Stimulated activated CD8-positive, alpha-beta memory T cell treated with anti-CD3 and anti-CD28 coated beads, Interleukin-15, amount 100 ng/mL, for 48 hours (primary cell): ENCODE results near the gene CPVL.
"Not testable (repeated sequence)": the region's sequence is repeated elsewhere in the genome, so short reads cannot be mapped to it uniquely, and the experiment has no call there.

Source experiments
- DNase-seq, 2 donors: peaks; one replicate each; pipeline ENCODE4 v3.0.0-alpha.2; 2020; ENCODE audit warnings: low read depth in 2 of 2

The CPVL gene

DNA sequence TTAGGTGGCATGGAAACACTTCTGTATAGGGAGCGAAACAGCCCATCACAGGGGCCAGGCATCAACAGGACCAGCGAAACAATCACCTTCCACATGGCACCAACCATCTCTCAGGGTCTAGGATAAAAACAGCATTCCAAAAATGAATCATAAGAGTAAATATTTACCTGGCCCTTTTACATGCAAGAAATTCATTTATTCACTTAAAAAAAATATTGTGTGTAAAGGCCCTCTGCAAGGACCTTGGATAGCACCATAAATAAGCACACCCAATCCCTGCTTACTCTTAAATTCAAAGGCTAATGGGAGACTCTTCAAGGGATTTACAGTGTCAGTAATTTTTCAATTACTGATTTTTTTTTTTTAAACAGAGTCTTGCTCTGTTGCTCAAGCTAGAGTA is 25.4 kb downstream of the CPVL start:
- DNase-seq: no peak

- DNase-seq: no peak
These were observed 26.8 kb downstream of the CPVL start for GRCh38 chr7:29119538-29119937.

GRCh38 chr7:29116361-29117200 is 29.8 kb downstream of the CPVL start:
- DNase-seq: no peak

DNA sequence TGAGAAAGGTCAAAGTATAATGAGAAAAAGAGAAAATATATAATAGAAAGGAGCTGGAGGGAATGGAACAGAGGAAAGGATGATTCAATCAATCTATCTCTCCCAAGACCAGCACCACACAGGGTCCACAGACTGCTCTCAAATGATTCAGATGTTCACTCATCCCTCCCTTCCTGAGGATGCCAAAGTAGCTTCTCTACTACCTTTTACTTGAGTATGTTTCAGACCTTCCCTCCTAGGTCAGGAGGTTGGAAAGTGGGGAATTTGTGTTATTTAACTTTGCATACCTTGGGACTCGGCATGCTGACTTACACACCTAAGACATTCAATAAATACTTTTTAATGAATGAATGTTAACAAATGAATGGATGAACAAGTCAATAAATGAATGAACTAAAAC is 30.6 kb downstream of the CPVL start:
- no peak for DNase-seq

DNA sequence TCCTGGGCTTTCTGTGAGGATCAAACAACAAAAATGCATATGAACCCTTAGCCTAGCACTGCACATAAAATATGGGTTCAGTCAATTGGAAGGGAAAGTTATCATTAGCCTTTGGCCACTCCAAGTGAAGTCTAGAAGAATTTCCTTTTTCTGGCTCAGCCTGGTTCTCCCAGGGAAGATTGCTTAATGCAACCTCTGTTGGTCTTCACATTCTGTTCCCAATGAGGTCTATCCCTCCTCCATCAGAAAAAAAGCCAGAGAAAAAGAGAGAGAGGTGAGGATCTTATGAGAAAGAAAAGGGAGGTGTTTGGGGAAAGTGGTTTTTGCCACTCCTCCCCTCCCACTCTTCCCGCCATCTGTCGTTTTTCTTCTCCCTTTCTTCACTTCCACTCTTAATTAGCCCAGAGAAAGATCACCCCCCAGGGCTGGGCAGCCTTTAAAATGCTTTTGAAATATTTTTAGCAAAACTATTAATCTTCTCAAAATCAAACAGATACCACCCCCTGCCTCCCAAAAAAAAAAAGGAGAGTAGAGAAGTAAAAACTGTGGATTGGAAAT is 31.1 kb downstream of the CPVL start:
- DNase-seq: no peak

DNA sequence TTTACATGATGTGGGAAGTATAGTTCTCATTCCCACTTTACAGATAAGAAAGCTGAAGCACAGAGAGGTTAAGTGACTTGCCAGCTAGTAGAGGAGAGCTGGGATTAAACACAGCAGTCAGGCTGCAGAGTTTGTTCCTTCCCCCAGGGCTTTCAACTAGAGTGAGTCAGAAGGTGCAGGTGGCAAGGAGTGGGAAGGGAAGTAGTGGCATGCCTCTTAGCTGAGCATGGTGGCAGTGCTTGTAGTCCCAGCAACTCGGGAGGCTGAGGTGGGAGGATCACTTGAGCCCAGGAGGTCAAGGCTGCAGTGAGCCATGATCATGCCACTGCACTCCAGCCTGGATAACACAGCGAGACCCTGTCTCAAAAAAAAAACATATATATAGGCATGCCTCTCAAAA is 32.1 kb downstream of the CPVL start:
- DNase-seq: not testable (repeated sequence)

- DNase-seq: no peak
These were observed 32.8 kb downstream of the CPVL start for GRCh38 chr7:29113384-29114102.

DNA sequence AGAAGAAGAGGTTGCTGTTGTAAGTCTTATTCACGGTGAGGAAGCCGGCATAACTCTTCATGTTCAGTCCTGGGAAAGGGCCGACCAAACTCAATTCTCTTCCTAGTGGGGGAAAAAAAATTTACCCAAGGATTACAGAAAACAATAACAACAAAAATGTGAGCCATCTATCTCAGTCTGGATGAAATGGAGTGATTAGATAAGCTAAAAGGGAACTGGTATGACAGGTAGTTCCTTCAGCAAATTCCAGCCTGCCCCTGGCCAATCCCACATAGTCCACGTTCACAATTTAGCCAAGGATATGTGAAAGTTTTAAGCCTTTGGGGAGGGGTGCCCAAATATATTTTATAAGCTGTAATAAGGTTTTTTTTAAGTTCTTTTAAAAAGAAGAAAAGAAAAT is 33.6 kb downstream of the CPVL start:
- no peak for DNase-seq

DNA sequence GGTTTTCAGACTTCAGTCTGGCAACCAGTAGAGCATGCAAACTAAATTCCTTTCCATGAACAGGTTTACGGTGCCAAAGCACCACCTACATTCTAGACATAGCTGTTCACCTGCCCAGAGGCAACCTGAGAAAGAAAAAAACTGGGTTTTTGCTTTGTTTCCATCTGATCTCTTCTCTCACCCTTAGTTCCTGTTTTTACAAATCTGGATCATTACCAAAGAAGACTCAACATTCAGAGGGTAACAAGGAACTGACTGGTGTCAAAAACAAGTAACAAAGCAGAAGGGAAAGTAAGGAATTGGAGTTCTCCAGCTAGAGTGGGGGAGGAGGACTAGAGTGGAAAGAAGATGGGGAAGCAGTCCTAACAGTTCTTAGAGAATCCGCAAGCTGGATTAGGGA is 36.4 kb downstream of the CPVL start:
- DNase-seq: no peak

GRCh38 chr7:29109358-29109757 is 37.0 kb downstream of the CPVL start:
- DNase-seq: no peak

GRCh38 chr7:29107056-29107455 is 39.3 kb downstream of the CPVL start:
- DNase-seq: no peak

DNA sequence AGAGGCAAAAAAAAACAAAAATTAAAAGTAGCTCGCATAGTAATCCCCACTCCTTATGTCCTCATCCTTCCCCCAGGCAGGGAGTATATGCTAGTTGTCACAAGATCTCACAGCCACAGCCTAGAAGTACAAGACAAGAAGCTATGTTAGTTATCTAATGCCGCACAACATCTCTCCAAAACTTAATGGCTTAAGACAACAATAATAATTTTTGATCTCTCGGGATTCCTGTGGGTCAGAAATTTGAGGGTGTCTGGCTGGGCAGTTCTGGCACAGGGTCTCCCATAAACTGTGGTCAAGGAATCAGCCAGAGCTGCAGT is 39.7 kb downstream of the CPVL start:
- no peak for DNase-seq

DNA sequence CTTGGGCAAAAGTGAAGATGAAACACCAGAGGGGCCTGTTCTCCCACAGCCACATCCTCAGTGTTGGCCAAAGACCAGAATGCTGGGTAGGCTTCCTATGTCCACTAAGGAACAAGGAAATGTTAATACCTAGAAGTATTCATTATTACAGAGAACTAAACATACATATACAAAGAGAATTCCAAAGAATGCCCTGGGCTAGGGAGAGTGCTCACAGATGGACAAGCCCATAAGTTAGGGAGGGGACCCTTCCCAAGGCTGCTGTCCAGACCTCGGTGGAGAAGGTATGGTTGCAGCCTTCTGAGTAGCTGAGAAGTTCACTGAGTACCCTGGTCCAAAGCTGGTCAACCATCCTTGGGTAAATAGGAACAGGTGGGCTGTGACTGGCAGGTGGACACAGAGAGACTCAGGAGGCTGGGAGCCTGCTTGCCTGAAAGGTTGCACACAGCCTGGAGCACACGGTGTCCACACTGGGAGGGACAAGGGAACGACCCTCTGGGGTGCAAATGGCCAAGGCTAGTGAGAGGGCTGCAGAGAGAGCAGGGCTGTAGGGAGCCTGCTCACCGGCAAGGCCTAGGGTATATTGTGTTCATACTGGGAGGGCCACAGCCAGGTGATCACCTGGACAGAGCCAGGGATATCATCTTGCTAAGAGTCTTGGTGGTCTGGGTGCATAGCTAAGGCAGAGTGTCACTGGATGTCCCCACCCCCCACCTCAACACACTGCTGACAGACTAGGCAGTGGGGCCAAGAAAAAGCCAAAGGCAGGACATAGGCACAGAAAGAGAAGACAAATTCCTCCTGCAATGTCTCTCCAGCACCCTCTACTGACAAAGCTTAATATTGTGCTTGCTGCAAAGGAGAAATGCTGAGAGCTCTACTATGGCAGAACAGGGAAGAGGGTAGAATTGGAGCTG is 40.3 kb downstream of the CPVL start:
- DNase-seq: no peak

GRCh38 chr7:29105191-29105590 is 41.1 kb downstream of the CPVL start:
- DNase-seq: no peak

DNA sequence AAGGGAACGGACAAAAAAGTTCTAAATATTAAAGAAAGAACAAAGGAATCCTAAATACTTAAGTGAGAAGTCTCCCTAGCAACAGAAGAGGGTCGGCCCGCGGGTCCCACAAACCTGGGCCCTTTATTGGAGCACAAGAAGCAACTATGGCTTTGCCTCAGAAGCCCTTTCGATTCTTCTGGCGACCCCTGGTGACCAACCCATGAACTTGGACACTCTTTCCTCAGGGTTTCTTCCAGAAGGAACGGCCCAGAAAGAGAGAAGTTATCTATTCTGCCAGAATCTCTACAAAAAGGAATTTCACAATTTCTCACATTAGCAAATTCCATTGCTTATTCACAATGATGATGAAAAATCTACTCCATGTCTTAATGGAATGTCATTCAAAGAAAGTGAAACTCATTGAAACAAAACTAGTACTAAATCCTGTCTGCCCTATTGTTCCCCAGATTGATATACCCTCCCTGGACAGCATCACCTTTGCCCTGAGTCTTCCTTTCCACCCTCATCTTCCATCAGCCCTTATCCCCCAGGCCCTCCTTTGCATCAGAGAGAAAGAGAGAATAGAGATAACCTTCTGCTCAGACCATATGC is 43.7 kb downstream of the CPVL start:
- DNase-seq: peak in 1 of 2 donors; percentile 4

DNA sequence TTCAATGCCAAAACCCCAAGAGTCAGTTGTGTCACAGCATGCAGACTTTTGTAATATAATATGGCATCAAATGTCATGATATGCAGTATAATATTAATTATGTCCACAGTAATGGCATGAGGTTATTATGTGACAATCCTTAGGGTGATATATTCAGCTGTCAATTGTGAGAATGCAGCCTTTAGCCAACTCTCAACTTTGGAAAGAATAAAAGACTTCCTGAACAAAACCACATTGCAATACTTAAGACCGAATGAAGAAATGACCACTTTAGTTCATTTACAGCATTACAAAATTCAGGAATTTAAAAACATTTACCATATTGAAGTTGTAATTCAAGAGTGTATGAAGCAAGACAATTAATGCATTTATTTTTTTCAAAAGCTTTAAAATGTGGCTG is 45.4 kb downstream of the CPVL start:
- DNase-seq: no peak

DNA sequence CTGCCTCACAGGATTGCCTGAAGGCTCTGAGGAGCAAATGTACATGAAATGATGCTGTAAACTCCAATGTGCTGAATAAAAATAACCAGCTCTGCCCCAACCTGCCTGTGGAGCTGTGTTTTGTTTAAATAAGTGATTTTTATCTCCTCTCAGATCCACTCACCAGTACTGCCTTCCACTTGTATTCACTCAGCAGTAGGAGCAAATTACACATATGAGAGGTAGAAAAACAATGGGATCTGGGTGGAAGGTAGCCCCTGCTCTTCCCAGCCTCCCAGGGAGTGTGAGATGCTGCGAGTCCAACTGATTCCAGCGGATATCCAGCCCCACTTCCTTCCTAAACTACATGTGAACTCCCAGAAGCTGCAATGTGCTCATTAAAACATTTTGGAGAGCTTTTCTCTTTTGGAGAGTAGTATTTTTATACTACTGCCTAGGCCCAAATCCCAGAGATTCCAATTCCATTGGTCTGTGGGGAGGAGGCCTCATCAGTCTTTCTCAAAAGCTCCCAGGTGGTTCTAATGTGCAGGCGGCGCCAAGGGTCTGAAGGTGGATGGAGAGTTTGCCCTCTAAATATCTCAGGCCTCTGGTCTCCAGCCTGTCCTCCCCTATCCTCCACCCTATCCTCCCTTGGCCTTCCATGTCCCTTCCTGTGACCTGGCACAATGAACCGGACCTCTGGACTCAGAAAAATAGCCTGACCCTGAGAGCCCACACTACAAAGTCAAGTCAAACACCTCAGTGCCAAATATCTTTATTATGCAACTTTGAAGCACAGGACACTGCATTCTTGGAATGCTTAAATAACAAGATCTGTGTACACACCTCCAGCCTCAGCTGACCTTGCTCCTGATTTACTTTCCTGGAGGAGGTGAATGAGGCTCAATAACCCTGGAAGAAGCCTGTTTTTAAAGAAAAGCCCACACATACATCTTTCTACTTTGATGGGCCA is 46.2 kb downstream of the CPVL start:
- DNase-seq: no peak

GRCh38 chr7:29096446-29096730 is 49.9 kb downstream of the CPVL start:
- no peak for DNase-seq

GRCh38 chr7:29095631-29096445 is 50.5 kb downstream of the CPVL start:
- DNase-seq: no peak

DNA sequence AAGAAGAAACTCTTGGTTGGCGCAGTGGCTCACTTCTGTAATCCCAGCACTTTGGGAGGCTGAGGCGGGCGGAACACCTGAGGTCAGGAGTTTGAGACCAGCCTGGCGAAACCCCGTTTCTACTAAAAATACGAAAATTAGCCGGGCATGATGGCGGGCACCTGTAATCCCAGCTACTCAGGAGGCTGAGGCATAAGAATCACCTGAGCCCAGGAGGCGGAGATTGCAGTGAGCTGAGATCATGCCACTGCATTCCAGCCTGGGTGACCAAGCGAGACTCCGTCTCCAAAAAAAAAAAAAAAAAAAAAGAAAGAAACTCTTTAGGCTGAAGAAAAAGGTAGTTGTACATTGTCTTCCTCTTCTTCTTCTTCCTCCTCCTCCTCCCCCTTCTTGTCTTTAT is 53.2 kb downstream of the CPVL start:
- not testable (repeated sequence) for DNase-seq
